Thymus (tissue), 11 donors: ENCODE measurements around the gene SPZ1. TPM values are rescaled to one million over a fixed set of nuclear protein-coding genes. Genes with fewer than 3 reads are reported as not detected.

Experiments used
- DNase-seq, 9 donors: peaks; one replicate each; pipeline ENCODE4 v3.0.0-alpha.2; 2013; ENCODE audit warnings: low spot score in 9 of 9, low read depth in 6 of 9, missing footprints in 1 of 9
- H3K27ac ChIP-seq, 2 donors: one replicate each; pipeline ENCODE4 v1.5.1; 2013; ENCODE audit warnings: control low read depth in 1 of 2, low read depth in 1 of 2, low read length in 1 of 2, mild to moderate bottlenecking in 1 of 2, moderate library complexity in 1 of 2
- H3K27me3 ChIP-seq, 2 donors: one replicate each; pipeline ENCODE4 v1.5.1; 2013; ENCODE audit warnings: low read length in 1 of 2; ENCODE audit not compliant: control insufficient read depth in 2 of 2, insufficient read depth in 1 of 2
- H3K36me3 ChIP-seq, 2 donors: one replicate each; pipeline ENCODE4 v1.5.1; 2013; ENCODE audit warnings: low read length in 1 of 2, mild to moderate bottlenecking in 1 of 2, moderate library complexity in 1 of 2; ENCODE audit not compliant: control insufficient read depth in 2 of 2, insufficient read depth in 2 of 2
- H3K4me1 ChIP-seq, 2 donors: one replicate each; pipeline ENCODE4 v1.5.1; 2013; ENCODE audit warnings: low read length in 2 of 2; ENCODE audit not compliant: control insufficient read depth in 2 of 2, insufficient read depth in 2 of 2
- H3K4me3 ChIP-seq, 2 donors: one replicate each; pipeline ENCODE4 v1.5.1; 2013; ENCODE audit warnings: low read length in 2 of 2, control low read depth in 1 of 2, mild to moderate bottlenecking in 1 of 2
- H3K9me3 ChIP-seq, 2 donors: one replicate each; pipeline ENCODE4 v1.5.1; 2013; ENCODE audit warnings: low read length in 1 of 2, mild to moderate bottlenecking in 1 of 2; ENCODE audit not compliant: control insufficient read depth in 2 of 2, insufficient read depth in 1 of 2
- WGBS: extraction: QIAGEN DNeasy Blood & Tissue Kit; methylation state at CpG from one replicate; pipeline ENCODE4 v1.1.7; 2013; 5-methylcytosine and 5-hydroxymethylcytosine counted together
- polyA plus RNA-seq: library from polyadenylated mRNA; stranded (reverse); fragments of 200-250 nt; gene quantifications from one replicate; pipeline ENCODE4 v1.2.3, GENCODE V29; 2013
- total RNA-seq: library from RNA; stranded (reverse); fragments of 120-200 nt; gene quantifications from one replicate; pipeline ENCODE4 v1.2.4, GENCODE V29; 2013
- donor health status: healthy.

SPZ1 gene
- total and polyA plus RNA-seq, 2 donors, result not detected

DNA sequence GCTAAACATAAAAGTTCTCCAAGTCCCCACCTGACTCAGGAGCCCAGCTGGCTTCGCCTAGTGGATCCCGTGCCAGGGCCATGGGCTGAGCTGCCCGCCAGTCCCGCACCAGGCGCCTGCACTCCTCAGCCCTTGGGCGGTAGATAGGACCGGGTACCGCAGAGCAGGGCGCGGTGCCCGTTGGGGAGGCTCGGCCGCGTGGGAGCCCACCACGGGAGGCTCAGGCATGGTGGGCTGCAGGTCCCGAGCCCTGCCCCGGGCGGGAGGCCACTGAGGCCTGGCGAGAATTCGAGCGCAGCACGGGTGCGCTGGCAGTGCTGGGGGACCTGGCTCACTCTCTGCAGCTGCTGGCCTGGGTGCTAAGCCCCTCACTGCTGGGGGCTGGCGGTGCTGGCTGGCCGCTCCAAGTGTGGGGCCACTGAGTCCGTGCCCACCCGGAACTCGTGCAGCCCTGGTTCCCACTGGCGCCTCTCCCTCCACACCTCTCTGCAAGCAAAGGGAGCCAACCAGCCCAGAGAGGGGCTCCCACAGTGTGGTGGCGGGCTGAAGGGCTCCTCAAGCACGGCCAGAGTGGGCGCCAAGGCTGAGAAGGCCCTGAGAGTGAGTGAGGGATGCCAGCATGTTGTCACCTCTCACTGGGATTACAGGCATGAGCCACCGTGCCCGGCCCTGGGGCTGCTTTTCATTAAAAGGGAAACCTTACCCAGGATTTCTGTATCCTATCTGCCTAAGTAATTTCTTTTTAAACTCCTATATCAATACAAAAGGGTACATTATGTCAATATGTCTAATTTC is 9.7 kb upstream of the SPZ1 start:
- Histone ChIP-seq H3K4me3 (no peak overlapping the region), H3K27me3 (no peaks in the 10 kb centered on the region), H3K4me1 (no peaks in the 10 kb centered on the region), H3K36me3 (no peaks in the 10 kb centered on the region), H3K27ac (no peak overlapping the region), H3K9me3 (peaks cover 0 to 6% of the 10 kb centered on the region in 2 donors)
- WGBS, result 88% methylated on average over 34 of the region's 34 CpGs
- no peak for DNase-seq

DNA sequence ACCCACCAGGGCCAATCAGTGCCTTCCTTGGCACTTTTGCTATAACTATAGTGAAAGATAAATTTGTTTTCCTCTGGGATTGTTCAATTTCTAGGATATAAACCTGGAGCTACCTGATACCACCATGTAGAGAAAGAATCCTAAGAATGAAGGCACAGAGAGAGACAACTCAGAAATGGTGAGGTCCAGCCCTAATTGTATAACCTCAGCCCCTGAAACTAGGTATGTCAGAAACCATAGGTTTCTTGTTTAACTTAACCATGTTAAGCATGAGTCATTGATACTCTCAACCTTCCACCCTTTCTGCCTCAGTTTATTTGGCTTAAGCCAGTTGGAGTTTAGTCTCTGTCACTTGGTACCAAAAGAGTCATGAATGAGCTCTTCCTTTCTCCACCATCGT is 4.6 kb upstream of the SPZ1 start:
- H3K9me3 ChIP-seq, result no peaks in the 10 kb centered on the region
- H3K4me3 ChIP-seq, result no peak overlapping the region
- 96% methylated on average over 1 of the region's 1 CpG for WGBS
- H3K4me1 ChIP-seq, result no peaks in the 10 kb centered on the region
- no peak overlapping the region for H3K27ac ChIP-seq
- H3K27me3 ChIP-seq, result no peaks in the 10 kb centered on the region
- no peaks in the 10 kb centered on the region for H3K36me3 ChIP-seq
- no peak for DNase-seq

DNA sequence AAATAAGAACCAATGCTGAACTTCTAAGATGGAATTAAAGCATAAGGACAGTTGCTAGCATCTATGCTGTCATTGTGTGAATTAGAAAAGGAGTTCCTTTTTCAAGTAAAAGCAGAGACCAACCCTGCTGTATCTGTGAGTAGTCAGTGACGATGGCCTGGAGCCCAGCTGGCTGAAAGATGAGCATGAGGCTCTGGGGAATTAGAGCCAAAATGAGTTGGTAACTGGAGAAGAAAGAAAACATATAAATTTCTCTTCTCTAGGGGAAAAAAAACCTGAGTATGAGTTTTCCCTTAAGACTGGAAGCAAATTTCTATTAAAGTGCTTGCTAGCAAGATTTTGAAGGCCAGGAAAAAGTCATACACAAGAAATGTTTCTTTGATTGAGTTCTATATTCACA is 1.6 kb upstream of the SPZ1 start:
- Histone ChIP-seq H3K4me1 (no peaks in the 10 kb centered on the region), H3K36me3 (no peaks in the 10 kb centered on the region), H3K27me3 (no peaks in the 10 kb centered on the region), H3K9me3 (no peaks in the 10 kb centered on the region), H3K4me3 (no peak overlapping the region), H3K27ac (no peak overlapping the region)
- WGBS, result 95% methylated on average over 1 of the region's 1 CpG
- DNase-seq, result no peak

DNA sequence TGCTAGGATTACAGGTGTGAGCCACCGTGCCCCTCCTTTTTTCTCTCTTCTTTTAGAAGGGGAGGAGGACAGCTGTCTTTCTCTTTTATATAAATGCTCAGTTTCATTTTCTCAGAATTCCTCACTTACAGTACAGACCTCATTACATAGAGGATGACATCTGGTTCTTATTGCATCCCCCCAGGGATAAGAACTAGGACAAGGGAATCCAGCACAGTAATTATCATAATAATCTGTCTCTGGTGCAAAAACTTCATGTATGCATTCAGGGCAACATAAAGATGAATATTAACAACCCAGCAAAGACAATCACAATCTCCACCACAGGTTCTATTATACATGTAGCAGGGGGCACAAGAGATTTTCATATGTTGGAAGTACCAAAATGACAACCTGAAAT is 5.1 kb downstream of the SPZ1 start:
- no peak for DNase-seq
- WGBS, result 94% methylated on average over 1 of the region's 1 CpG
- no peaks in the 10 kb centered on the region for H3K36me3 ChIP-seq
- no peaks in the 10 kb centered on the region for H3K27me3 ChIP-seq
- no peaks in the 10 kb centered on the region for H3K4me1 ChIP-seq
- H3K27ac ChIP-seq, result no peak overlapping the region
- no peak overlapping the region for H3K4me3 ChIP-seq
- no peaks in the 10 kb centered on the region for H3K9me3 ChIP-seq

DNA sequence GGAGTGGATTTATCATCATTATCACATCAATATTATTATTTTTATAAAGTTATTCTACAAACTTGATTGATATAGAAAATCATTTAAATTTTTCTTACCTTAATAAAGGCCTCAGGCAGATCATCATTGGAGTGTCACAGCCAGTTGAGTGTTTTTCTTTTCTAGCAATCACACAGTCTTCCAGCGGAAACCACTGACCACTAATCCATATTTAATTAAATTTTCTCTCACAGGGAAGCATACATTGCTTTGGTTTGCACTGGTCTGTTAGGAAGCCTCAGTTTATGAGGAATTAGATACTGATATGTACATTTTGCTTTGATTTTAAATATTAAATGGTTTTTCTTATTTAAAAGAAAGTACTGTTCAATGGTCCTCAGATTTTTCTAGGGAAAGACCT is 6.7 kb downstream of the SPZ1 start:
- H3K4me1 ChIP-seq, result no peaks in the 10 kb centered on the region
- no peak overlapping the region for H3K27ac ChIP-seq
- DNase-seq, result no peak
- H3K36me3 ChIP-seq, result no peaks in the 10 kb centered on the region
- WGBS, result 46% methylated on average over 1 of the region's 1 CpG
- no peaks in the 10 kb centered on the region for H3K9me3 ChIP-seq
- H3K27me3 ChIP-seq, result no peaks in the 10 kb centered on the region
- no peak overlapping the region for H3K4me3 ChIP-seq

DNA sequence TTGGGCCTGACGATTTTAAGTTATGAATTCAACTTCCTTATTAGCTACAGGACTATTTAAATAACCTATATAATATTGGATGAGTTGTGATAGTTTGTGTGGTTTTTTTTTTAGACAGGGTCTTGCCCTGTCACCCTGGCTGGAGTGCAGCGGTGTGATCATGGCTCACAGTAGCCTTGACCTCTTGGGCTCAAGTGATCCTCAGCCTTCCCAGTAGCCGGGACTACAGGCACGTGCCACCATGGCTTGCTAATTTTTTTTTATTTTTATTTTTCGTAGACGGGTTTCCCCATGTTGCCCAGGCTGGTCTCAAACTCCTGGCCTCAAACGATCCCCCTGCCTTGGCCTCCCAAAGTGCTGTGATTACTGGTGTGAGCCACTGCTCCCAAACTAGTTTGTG is 17.6 kb downstream of the SPZ1 start:
- Histone ChIP-seq H3K27ac (no peak overlapping the region), H3K36me3 (no peaks in the 10 kb centered on the region), H3K27me3 (peaks cover 0 to 2% of the 10 kb centered on the region in 2 donors), H3K9me3 (peaks cover 0 to 3% of the 10 kb centered on the region in 2 donors), H3K4me1 (no peaks in the 10 kb centered on the region), H3K4me3 (no peak overlapping the region)
- WGBS, result 94% methylated on average over 7 of the region's 7 CpGs
- no peak for DNase-seq

DNA sequence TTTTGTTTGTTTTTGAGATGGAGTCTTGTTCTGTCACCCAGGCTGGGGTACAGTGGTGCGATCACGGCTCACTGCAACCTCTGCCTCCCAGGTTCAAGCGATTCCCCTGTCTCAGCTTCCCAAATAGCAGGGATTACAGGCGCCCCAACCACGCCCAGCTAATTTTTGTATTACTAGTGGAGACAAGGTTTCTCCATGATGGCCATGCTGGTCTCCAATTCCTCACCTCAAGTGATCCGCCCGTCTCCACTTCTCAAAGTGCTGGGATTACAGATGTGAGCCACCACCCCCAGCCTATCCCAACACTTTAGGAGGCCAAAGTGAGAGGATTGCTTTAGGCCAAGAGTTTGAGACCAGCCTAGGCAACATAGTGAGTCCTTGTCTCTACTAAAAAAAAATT is 19.3 kb downstream of the SPZ1 start:
- Histone ChIP-seq H3K9me3 (peaks cover 0 to 3% of the 10 kb centered on the region in 2 donors), H3K27me3 (peaks cover 0 to 2% of the 10 kb centered on the region in 2 donors), H3K27ac (no peak overlapping the region), H3K4me1 (no peaks in the 10 kb centered on the region), H3K36me3 (no peaks in the 10 kb centered on the region), H3K4me3 (no peak overlapping the region)
- DNase-seq, result no peak
- WGBS, result 98% methylated on average over 7 of the region's 7 CpGs

DNA sequence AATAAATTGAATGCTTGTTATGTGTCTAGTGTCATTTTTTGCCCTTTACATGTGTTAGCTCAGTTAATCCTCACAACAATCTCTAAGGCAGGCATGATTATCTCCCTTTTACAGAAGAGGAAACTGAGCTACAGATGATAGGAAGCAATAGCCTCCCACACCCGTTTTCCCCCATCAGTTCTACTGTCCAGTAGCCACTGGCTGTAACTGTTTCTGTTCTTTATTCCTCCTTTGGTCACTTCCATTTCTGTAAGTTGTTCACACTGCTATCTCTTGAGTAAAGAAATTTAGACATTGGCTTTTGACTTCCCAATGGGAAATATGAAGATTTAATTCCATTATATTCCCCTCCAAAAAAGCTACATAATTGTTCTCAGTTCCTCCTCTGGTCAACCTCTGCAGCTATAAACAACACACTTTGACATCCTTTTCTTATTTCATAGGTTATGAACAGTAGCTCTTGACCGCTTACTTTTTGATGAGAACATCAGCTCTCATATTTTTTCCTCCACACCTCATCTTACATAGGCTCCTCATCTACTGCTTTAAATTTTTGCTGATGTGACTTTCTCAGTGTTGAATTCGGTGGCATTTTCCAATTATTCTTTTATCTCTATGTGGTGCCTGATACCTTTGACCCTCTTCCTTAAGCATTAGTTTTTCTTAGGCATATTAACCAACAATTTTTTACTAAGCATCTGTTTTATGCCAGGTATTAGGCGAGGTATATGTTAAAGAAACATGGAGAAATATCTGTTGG is 21.4 kb downstream of the SPZ1 start:
- H3K9me3 ChIP-seq, result no peaks in the 10 kb centered on the region
- H3K4me3 ChIP-seq, result no peak overlapping the region
- 74% methylated on average over 4 of the region's 4 CpGs for WGBS
- no peak for DNase-seq
- H3K27me3 ChIP-seq, result no peaks in the 10 kb centered on the region
- no peaks in the 10 kb centered on the region for H3K4me1 ChIP-seq
- H3K27ac ChIP-seq, result no peak overlapping the region
- no peaks in the 10 kb centered on the region for H3K36me3 ChIP-seq

DNA sequence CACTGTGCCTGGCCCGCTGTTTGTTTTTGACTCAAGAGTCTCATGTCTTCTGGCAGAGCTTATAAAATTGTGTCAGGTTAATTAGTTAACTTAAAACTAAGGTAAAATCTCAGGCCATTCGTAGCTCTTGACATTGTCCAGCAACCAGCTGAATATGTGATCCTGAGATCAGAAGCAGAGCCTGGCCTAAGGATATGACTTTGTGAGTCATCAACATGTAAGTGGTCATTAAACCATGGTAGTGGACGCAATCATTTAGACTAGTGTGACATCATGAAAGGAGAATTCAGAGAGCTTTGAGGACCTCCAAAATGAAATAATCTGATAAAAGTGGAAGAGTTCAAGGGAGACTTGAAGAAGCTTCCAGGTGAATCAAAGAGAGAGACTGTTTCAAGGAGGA is 23.3 kb downstream of the SPZ1 start:
- Histone ChIP-seq H3K27me3 (no peaks in the 10 kb centered on the region), H3K36me3 (no peaks in the 10 kb centered on the region), H3K4me3 (no peak overlapping the region), H3K9me3 (no peaks in the 10 kb centered on the region), H3K4me1 (no peaks in the 10 kb centered on the region), H3K27ac (no peak overlapping the region)
- DNase-seq, result no peak
- 98% methylated on average over 3 of the region's 3 CpGs for WGBS
